DOHH2 (cell line): ENCODE measurements around the gene DDX18.

ENCODE experiments used
- H3F3A ChIP-seq: fragments of 200-600 bp; sonication (generic), shearing (Covaris generic); 2 replicates; pipeline ENCODE4 v1.6.0; 2016; ENCODE audit warnings: antibody characterized with exemption, mild to moderate bottlenecking; ENCODE audit not compliant: control insufficient read depth, insufficient read depth
- H3K27ac ChIP-seq: fragments of 200-600 bp; sonication (generic); 2 replicates; pipeline ENCODE4 v1.5.1; 2014; ENCODE audit warnings: low read depth, mild to moderate bottlenecking, low read length, moderate library complexity
- H3K27me3 ChIP-seq: fragments of 200-600 bp; sonication (generic); 2 replicates; pipeline ENCODE4 v1.6.1; 2014; ENCODE audit warnings: mild to moderate bottlenecking, low read length, mixed read lengths; ENCODE audit not compliant: control insufficient read depth
- H3K36me3 ChIP-seq: fragments of 200-600 bp; sonication (generic); 2 replicates; pipeline ENCODE4 v1.6.1; 2014; ENCODE audit warnings: mild to moderate bottlenecking, low read length, moderate library complexity, mixed read lengths; ENCODE audit not compliant: control insufficient read depth
- H3K4me1 ChIP-seq: fragments of 200-600 bp; sonication (generic); 2 replicates; pipeline ENCODE4 v1.6.1; 2014; ENCODE audit warnings: mild to moderate bottlenecking, low read length, mixed read lengths; ENCODE audit not compliant: control insufficient read depth
- H3K4me2 ChIP-seq: fragments of 200-600 bp; sonication (generic); 2 replicates; pipeline ENCODE4 v1.6.0; 2014; ENCODE audit warnings: mild to moderate bottlenecking, low read length, moderate library complexity
- H3K4me3 ChIP-seq: fragments of 200-600 bp; sonication (generic); 2 replicates; pipeline ENCODE4 v1.5.1; 2014; ENCODE audit warnings: mild to moderate bottlenecking, low read length, mixed read lengths
- H3K79me2 ChIP-seq: fragments of 200-600 bp; sonication (generic); 2 replicates; pipeline ENCODE4 v1.6.1; 2014; ENCODE audit warnings: mild to moderate bottlenecking, low read length, mixed read lengths; ENCODE audit not compliant: control insufficient read depth
- H3K9me2 ChIP-seq: fragments of 200-600 bp; sonication (generic); replicated peaks from 2 replicates; pipeline ENCODE4 v1.6.1; 2014; ENCODE audit warnings: mild to moderate bottlenecking, low read length, mixed read lengths; ENCODE audit not compliant: control insufficient read depth
- H3K9me3 ChIP-seq: fragments of 200-600 bp; sonication (generic); 2 replicates; pipeline ENCODE4 v1.6.1; 2014; ENCODE audit warnings: antibody characterized with exemption, low read length, mixed read lengths; ENCODE audit not compliant: control insufficient read depth, insufficient read depth
- H4K20me1 ChIP-seq: fragments of 200-600 bp; sonication (generic); 2 replicates; pipeline ENCODE4 v1.6.0; 2014; ENCODE audit warnings: low read depth, mild to moderate bottlenecking, antibody characterized with exemption, low read length, moderate library complexity; ENCODE audit not compliant: control insufficient read depth, insufficient read depth
- CTCF ChIP-seq: fragments of 200-600 bp; sonication (generic); IDR thresholded peaks from one replicate; pipeline ENCODE4 v1.5.1; 2014; ENCODE audit warnings: antibody characterized with exemption, mild to moderate bottlenecking, low read depth, low read length; ENCODE audit not compliant: poor library complexity, severe bottlenecking
- EZH2phosphoT487 ChIP-seq: fragments of 200-600 bp; sonication (generic); IDR thresholded peaks from 2 replicates; pipeline ENCODE4 v1.6.1; 2017; ENCODE audit warnings: borderline replicate concordance, mild to moderate bottlenecking, antibody characterized with exemption, low read length, moderate library complexity, mixed read lengths

DDX18 gene

GRCh38 chr2:117814417-117815264, at the start of gene DDX18:
Gene DDX18, plus strand, starts transcription at chr2:117814691. Its CDS starts 87 bp downstream, at chr2:117814778.
- H3K9me3 ChIP-seq = no peaks in the 10 kb centered on the region
- peaks cover 22% of the 10 kb centered on the region for H3K4me1 ChIP-seq
- no peak for TF ChIP-seq EZH2phosphoT487
- TF ChIP-seq CTCF = peak; percentile 99
- no peaks in the 10 kb centered on the region for H3K27me3 ChIP-seq
- H3K36me3 ChIP-seq = peaks cover 51% of the 10 kb centered on the region
- 0 out of 2 replicates have a peak, but pooled peaks cover 6% of the 10 kb centered on the region for H4K20me1 ChIP-seq
- H3K27ac ChIP-seq = peak within 1 kb of the TSS; percentile 78
- H3K4me3 ChIP-seq = peak within 1 kb of the TSS; percentile 96
- H3F3A ChIP-seq = no peaks in the 10 kb centered on the region
- peak within 1 kb of the TSS; percentile 77 for H3K4me2 ChIP-seq
- H3K79me2 ChIP-seq = peaks cover 53% of the 10 kb centered on the region
- H3K9me2 ChIP-seq = no peaks in the 10 kb centered on the region

- no peak overlapping the region for H3K4me2 ChIP-seq
- H3F3A ChIP-seq = no peaks in the 10 kb centered on the region
- no peaks in the 10 kb centered on the region for H4K20me1 ChIP-seq
- H3K27ac ChIP-seq = no peak overlapping the region
- H3K4me3 ChIP-seq = no peak overlapping the region
- no peaks in the 10 kb centered on the region for H3K9me3 ChIP-seq
- H3K4me1 ChIP-seq = no peaks in the 10 kb centered on the region
- H3K27me3 ChIP-seq = no peaks in the 10 kb centered on the region
- H3K36me3 ChIP-seq = no peaks in the 10 kb centered on the region
- no peaks in the 10 kb centered on the region for H3K79me2 ChIP-seq
- no peak for TF ChIP-seq EZH2phosphoT487
- TF ChIP-seq CTCF = no peak
- no peaks in the 10 kb centered on the region for H3K9me2 ChIP-seq
Observed at GRCh38 chr2:117770730-117771129, 43.8 kb upstream of the DDX18 start.

GRCh38 chr2:117771969-117772630, 42.4 kb upstream of the DDX18 start:
- no peaks in the 10 kb centered on the region for H4K20me1 ChIP-seq
- TF ChIP-seq EZH2phosphoT487 (no peak), CTCF (peak; percentile 40)
- H3K79me2 ChIP-seq = no peaks in the 10 kb centered on the region
- no peaks in the 10 kb centered on the region for H3K9me3 ChIP-seq
- H3K36me3 ChIP-seq = no peaks in the 10 kb centered on the region
- no peaks in the 10 kb centered on the region for H3K4me1 ChIP-seq
- H3K27ac ChIP-seq = no peak overlapping the region
- H3K9me2 ChIP-seq = no peaks in the 10 kb centered on the region
- no peaks in the 10 kb centered on the region for H3F3A ChIP-seq
- peaks cover 2% of the 10 kb centered on the region; the same call in 1 of the 2 replicates for H3K27me3 ChIP-seq
- H3K4me3 ChIP-seq = no peak overlapping the region
- H3K4me2 ChIP-seq = no peak overlapping the region
